Ovary (tissue), 3 donors: ENCODE data around the gene CRYL1.

Source experiments
- POLR2A ChIP-seq: fragments of 450-650 bp; IDR thresholded peaks from one replicate; pipeline ENCODE4 v1.6.1; 2017; ENCODE audit warnings: antibody characterized with exemption, mild to moderate bottlenecking, moderate library complexity
- TF ChIP-seq, protein P1 (sequence below), 3 donors: fragments of 450-650 bp in 2 of 3; fragments of 200-600 bp in 1 of 3; IDR thresholded peaks; one replicate each; pipeline versions ENCODE4 v1.5.1 to v1.8.0; 2016 to 2022; ENCODE audit warnings: antibody characterized with exemption in 3 of 3, mild to moderate bottlenecking in 1 of 3
- donor health status: DM: no; HTN: no; CAD: no.

DNA sequence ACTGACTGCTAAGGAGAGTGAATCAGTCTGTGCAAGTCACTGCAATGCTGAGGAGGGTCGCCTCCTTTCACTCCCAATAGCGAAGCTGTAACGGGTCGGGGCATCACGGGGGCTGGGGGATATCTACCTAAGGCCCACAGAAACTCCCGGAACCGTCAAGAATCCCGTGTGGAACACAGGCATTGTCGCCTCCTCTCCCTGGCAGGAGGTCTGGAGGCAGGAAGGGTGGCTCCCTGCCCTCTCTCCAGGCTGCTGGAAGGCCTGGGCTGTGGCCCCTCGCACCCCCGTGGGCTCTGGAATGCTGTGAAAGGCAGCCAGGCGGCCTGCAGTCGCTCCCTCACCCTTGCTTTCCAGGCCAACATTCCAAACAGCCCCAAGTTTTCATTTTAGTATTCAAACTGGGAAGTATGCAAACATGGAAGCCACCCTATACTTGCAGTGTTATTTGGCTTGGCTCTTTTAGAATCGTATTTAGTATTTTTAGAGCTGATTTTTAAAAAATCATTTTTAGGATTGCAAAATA, 109.4 kb downstream of the CRYL1 start:
- TF ChIP-seq, protein P1, sequence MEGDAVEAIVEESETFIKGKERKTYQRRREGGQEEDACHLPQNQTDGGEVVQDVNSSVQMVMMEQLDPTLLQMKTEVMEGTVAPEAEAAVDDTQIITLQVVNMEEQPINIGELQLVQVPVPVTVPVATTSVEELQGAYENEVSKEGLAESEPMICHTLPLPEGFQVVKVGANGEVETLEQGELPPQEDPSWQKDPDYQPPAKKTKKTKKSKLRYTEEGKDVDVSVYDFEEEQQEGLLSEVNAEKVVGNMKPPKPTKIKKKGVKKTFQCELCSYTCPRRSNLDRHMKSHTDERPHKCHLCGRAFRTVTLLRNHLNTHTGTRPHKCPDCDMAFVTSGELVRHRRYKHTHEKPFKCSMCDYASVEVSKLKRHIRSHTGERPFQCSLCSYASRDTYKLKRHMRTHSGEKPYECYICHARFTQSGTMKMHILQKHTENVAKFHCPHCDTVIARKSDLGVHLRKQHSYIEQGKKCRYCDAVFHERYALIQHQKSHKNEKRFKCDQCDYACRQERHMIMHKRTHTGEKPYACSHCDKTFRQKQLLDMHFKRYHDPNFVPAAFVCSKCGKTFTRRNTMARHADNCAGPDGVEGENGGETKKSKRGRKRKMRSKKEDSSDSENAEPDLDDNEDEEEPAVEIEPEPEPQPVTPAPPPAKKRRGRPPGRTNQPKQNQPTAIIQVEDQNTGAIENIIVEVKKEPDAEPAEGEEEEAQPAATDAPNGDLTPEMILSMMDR (IDR thresholded peaks at IDR 0.05): no peak
- TF ChIP-seq POLR2A: no peak
